GM18867 (cell line): ENCODE data around the gene DTX2.
"Not testable (repeated sequence)": the region's sequence is repeated elsewhere in the genome, so short reads cannot be mapped to it uniquely, and the experiment has no call there.

Experiments used
- ATAC-seq: cut with Tn5 transposase; IDR thresholded peaks from one replicate; pipeline ENCODE4 v1.9.1; 2021; ENCODE audit warnings: mild to moderate bottlenecking, moderate library complexity; ENCODE audit not compliant: unreplicated experiment

Gene DTX2

DNA sequence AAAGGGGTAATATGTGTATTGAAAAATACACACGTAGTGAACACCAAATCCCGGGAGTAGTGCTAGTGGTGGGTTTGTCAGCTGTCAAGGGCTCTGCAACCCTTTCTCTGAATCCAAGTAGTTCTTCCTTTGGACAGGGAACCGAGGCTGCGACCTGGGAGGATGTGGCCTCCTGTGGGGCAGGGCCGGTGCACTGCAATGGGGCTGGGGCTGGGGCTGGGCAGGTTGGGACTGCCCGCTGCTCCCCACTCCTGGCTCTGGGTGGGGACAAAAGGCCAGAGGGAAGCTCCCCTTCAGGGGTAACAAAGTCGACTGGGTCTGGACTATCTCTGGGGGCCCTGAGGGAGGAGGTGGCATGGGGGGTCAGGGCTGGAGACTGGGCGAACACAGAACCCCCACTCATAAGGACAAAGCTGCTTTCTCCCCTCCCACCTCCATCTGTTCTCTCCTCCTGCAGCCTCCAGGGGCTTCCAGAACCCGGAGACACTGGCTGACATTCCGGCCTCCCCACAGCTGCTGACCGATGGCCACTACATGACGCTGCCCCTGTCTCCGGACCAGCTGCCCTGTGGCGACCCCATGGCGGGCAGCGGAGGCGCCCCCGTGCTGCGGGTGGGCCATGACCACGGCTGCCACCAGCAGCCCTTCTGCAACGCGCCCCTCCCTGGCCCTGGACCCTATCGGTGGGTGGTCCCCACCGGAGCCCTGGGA, 49.8 kb downstream of the DTX2 start:
- not testable (repeated sequence) for ATAC-seq

DNA sequence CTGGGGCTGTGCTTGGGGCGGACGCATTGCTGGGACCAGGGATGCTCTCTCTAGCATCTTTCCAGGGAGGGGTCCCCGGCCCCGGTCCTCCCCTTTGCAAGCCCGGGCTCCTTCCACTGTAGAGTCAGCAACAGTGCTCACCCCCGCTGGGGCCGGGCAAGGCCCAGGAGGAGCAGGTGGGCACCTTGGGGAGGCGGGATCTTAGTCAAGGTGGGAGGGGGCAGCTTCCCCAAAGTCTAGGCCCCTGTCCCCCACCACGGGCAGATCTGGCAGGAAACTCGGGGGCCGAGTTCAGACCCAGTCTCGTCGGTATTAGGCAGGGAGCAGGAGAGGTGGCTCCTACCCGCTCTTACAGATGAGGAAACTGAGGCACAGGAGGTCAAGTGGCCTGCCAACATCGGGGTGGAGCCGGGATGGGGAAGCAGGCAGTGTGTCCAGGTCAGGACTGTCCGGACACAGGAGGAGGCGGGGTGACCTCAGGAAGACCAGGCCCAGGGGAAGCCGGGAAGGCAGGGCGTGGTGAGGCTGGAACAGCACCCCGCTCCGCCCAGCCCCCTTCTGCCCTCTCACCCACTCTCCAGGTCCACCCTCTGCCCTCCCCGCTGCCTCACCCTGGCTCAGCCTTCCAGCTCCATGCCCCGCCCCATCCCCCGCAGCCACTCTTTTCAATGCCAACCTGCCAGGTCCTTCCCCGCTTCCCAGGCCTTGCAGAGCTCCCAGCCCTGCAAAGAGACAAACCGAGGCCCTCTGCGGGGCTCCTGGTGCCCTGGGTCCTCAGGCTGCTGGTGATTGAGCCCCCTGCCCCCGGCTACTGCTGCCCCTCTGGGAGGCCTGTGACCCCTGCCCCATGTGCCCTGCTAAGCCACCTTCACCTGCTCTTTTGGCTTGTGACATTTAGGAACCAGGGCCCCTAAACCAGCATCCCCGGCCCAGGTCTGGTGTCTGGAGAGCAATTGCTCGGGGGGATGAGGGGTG, 50.7 kb downstream of the DTX2 start:
- not testable (repeated sequence) for ATAC-seq

DNA sequence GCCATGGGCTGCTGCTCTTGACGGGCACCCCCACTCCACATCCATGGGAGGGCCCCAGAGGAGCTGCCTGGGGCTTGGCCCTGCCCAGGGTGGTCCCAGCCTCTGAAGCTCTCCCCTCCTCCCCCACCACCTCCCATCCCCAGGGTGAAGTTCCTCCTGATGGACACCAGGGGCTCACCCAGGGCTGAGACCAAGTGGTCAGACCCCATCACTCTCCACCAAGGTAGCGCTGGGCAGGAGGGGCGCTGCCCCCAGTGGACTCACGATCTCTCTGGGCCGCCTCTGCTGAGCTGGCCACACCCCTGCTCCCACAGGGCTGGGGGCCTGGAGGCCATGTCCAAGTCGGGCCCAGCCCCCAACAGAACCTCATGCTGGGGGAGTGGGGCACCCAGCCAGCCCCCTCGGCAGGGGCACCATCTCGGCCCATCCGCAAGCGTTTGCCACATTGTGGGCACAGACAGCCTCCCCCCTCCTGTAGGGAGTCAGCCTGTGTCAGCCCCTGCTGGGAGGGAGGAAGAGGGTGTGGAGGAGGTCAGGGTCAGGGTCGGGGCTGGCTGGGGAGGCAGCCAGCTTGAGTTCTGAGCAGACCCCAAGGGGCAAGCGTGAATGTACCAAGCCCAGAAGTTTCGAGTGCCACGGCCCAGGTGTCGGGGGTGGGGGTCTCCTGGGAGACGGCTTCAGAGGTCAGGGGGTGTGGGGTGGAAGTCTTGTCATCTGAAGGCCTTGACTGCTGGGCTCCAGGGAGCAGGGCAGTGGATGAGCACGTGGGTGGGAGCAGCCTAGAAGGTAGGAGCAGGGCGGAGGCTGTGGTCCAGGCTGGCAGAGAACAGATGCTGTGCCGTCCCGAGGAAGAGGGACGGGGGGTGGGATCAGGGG, 51.7 kb downstream of the DTX2 start:
- ATAC-seq: no peak

DNA sequence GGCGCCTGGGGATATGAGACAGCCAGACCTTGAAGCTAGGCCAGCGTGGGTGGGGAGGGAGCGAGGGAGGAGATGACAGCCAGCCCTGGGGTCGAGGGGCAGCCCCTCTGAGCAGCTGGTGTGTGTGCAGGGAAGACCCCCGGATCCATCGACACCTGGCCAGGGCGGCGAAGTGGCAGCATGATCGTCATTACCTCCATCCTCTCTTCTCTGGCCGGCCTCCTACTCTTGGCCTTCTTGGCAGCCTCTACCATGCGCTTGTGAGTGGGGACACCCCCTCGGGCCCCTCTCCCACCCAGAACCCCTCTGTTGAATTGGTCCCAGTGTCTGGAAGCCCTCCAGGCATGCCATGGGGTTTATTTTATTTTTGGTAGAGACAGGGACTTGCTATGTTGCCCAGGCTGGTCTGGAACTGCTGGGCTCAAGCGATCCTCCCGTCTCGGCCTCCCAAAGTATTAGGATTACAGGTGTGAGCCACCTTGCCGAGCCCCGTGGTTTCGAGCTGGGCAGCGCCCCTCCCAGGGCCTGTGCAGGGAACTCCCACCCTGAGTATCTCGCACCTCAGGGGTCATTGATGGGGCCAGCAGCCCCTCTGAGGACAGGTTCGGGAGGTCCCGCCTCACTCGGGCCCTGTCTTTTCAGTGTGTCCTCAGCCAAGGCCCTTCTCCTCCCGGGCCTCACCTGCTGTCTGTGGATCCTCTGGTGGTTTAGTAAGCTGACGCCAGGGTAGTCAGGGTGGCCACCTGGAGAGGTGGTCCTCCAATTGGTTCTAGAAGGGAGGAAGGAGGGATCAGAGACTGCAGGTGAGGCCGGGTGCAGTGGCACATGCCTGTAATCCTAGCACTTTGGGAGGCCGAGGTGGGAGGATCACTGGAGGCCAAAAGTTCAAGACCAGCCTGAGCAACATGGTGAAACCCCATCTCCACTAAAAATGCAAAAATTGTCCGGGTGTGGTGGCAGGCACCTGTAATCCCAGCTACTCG, 52.6 kb downstream of the DTX2 start:
- no peak for ATAC-seq

DNA sequence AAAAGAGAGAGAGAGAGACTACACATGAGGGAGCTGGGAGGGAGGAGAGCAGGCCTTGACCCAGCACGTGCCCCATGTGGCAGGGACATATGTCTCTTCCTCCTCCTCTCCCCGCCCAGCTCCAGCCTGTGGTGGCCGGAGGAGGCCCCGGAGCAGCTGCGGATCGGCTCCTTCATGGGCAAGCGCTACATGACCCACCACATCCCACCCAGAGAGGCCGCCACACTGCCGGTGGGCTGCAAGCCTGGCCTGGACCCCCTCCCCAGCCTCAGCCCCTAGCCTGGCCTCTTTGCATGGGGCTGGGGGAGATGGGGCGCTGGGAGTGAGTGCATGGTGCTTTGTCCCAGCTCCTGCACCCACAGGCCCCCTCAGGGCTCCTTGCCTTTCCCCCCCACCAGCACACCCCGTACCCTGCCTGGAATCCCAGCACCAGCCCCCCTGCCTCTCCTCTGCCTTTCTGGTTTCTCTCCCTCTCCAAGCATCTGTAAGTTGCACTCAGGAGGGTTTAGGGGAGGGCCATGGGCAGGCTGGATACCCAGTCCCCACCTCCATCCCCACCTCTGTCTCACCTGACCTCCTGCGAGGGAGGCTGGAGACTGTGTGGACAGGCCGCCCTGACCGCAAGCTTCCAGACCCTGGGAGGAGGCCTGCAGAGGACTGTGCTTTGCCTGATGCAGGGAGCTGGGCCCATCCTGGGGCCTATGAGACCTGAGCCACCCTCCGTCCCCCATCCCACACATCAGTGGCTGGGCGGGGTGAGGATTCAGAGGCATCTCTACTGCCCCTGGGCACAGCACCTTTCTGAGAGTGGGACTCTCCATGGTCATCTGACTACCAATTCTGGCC, 53.6 kb downstream of the DTX2 start:
- no peak for ATAC-seq

DNA sequence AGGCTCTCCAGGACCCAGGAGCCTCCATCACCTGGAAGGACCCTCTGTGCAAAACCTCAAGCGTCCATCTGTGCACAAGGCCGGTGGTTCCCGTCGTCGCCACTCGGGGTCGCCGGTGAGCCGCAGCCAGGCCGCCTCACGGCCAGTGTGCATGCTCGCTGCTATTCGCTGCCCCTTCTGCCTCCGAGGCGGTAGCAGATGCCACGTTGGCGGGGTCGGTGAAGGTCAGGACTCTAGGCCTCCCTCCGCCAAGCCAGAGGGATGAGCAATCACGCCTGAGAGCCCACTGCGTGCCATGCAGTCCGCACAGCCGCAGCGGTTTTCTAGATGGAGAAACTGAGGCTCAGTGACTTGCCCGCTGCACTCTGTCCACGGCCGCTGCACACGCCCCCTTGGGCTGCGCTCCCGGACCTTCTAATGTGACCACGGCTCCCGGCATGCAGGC, 54.5 kb downstream of the DTX2 start:
- ATAC-seq: no peak

DNA sequence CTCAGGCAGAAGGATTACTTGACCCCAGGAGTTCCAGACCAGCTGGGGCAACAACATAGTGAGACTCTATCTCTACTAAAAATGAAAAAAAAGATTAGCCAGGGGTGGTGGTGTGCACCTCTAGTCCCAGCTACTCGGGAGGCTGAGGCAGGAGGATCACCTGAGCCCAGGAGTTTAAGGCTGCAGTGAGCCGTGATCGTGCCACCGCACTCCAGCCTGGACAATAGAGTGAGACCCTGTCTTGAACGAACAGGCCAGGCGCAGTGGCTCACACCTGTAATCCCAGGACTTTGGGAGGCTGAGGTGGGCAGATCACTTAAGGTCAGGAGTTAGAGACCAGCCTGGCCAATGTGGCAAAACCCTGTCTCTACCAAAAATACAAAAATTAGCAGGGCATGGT, 55.4 kb downstream of the DTX2 start:
- not testable (repeated sequence) for ATAC-seq

DNA sequence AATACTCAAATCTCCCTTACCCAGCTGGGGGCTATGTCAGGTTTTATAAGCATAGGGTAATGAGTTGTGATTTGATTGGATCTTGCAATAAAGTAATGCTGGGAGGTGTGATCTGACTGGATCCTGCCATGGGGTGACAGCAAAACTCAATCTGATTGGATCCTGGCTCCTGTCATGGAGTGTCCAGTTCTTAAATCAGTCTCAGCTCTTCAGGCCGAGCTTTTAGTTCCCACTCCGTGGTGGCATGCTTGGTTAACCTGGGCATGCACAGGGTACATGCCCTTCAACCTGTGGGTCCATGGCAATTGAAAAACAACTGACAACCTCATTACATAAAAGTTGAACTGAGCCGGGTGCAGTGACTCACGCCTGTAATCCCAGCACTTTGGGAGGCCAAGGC, 64.7 kb downstream of the DTX2 start:
- not testable (repeated sequence) for ATAC-seq

DNA sequence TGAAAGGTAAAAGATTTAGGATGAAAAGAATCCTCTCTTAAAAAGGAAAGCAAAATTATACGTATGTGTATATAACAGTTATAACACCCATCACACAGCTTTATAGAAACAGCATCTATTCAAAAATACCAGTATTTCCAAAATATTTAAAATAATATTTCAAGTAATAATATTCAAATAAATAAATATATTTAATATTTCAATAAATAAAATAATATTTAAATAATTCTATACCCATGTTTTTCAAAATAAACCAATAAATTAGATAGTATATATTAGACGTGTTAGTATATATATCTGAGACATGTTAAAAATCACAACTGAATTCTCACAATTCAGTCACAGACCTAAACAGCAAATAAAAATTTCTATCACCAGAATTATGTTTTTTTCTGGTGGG, 70.1 kb downstream of the DTX2 start:
- ATAC-seq: not testable (repeated sequence)

DNA sequence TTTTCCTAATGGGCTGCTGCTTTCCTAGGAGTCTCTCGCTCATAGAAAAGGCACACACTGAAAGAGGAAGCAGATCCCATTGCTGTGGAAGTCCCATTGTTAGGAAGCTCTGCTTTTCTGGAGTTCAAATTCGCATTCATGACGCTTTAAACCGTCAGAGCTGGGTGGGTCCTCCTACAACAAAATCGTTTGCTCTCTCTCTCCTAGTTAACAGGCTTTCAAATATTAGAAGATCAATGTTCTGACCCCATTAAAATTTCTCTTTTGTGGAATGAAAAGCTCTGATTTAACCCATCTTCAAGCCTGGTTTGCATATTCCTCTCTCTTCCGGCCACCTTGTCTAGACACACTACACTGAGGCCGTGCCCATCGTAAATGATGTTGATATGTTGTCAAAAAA, 81.7 kb downstream of the DTX2 start, which contains the start of gene SPDYE16:
Gene SPDYE16, minus strand, starts transcription at position 101 of the 400 bp plus-strand sequence. CDS start 1,838 bp downstream, outside the sequence.
- not testable (repeated sequence) for ATAC-seq

DNA sequence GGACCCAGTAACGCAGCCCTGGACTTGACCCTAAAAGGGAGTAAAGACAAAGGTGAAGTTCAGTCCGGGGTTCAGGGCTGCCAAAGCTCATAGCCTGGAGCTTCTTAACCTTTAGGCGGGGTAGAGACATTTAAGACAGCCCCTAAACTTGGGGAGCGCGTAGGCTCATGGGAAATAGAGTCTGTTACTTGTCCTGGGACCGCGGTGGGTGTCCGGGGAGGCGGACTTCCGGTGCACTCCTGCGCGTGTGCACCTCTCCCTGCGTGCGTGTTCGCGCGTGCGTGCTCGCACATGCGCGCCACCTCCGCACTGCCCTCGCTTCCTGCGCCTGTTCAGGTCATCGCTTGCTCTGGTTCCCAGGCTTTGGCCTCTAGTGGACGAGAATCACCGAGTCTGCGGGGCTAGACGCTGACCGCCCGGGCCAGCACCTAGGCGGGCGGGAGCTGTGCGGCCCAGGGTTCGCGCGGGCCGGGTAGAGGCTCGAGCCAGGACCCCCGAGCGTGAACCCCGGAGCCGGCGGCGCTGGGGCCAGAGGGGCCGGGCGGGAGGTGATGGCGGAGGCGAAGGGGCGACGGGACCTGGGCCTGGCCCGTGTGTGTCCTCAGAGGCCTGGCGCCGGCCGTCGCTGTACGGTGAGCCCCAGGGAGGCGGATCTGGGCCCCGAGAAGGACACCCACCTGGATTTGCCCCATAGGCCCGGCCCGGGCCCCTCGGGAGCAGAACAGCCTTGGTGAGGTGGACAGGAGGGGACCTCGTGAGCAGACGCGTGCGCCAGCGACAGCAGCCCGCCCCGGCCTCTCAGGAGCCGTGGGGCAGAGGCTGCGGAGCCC, 87.7 kb downstream of the DTX2 start:
- peak; percentile 99 for ATAC-seq

DNA sequence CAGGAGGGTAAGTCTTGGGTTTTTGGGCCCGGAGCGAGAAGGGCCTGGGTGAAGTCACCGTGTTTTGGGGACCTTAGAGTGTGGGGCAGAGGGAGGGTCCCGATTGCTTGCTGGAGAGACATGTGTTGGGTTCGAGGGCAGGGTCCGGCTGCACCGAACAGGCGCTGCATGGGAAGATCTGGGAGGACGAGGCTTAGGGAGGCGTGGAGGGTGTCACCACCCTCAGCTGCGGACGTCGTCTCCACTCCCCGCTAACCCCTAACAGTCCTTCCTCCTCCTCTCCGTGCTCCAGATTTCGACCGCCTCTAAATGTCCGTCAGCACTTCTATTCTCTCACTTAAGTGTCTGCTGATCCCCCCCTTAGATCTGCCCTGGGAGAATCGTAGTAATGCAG, 88.3 kb downstream of the DTX2 start:
- ATAC-seq: not testable (repeated sequence)

DNA sequence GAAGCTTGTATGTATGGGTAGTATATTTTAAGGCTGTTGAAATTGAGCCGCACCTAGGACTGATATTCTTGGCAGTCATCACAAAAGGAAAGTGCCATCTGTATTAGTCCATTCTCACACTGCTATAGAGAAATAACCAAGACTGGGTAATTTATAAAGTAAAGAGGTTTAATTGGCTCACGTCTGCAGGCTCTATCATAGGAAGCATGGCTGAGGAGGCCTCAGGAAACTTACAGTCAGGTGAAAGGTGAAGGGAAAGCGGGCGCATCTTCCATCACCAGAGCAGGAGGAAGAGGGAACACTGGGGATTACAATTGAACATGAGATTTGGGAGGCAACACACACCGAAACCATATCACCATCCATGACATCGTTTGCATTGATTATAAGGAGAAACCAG, 90.5 kb downstream of the DTX2 start:
- ATAC-seq: not testable (repeated sequence)
